ENCODE data around the gene SLC2A5.

DNA sequence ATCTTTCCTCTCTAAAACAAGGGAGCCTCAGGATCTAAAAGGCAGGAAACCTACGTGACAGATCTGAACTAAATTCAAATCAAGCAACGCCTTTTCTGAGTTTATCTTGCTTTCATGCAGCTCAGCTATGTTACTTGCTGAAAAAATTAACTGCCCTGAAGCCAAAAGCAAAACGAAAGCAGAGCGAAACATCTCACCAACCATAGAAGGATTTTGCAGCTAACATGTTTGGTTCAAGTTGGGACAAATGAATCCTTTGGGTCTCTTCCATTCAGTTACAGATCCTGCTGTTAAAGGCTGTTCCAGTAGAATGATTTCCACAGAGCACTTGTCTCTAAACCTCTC lies 482 bp downstream of the SLC2A5 start:
- TF ChIP-seq SPI1 (IDR thresholded peaks at IDR 0.05; ENCODE audit: low read depth, low read length) (no peak), POLR2A (IDR thresholded peaks at IDR 0.05; ENCODE audit: low read depth, low read length) (no peak)
